Heart right ventricle (tissue), 16 donors: ENCODE results near the gene BEST4. TPM values are rescaled to one million over a fixed set of nuclear protein-coding genes. Genes with fewer than 3 reads are reported as not detected.

Source experiments
- ATAC-seq, 8 donors: fragments of 200-7000 bp; cut with Tn5 transposase; one replicate each; pipeline ENCODE4 v1.9.1; 2020; ENCODE audit warnings: mild to moderate bottlenecking in 8 of 8, moderate library complexity in 8 of 8, moderate number of reproducible peaks in 1 of 8
- DNase-seq, 2 donors: peaks; one replicate each; pipeline ENCODE4 v3.0.0-alpha.2; 2020
- H3K27ac ChIP-seq, 10 donors: fragments of 200-600 bp; sonication (generic) in 2 of 10; one replicate each; pipeline versions ENCODE4 v1.5.0 to v1.8.0; 2020 to 2022; ENCODE audit warnings: mild to moderate bottlenecking in 3 of 10
- H3K27me3 ChIP-seq, 7 donors: fragments of 200-600 bp; one replicate each; pipeline ENCODE4 v1.8.0; 2021 to 2022; ENCODE audit warnings: mild to moderate bottlenecking in 2 of 7
- H3K36me3 ChIP-seq, 9 donors: fragments of 200-600 bp; sonication (generic) in 1 of 9; one replicate each; pipeline versions ENCODE4 v1.5.0 to v1.8.0; 2020 to 2022; ENCODE audit warnings: mild to moderate bottlenecking in 2 of 9
- H3K4me1 ChIP-seq, 9 donors: fragments of 200-600 bp; sonication (generic) in 1 of 9; one replicate each; pipeline versions ENCODE4 v1.5.0 to v1.8.0; 2020 to 2022; ENCODE audit warnings: mild to moderate bottlenecking in 4 of 9
- H3K4me3 ChIP-seq, 10 donors: fragments of 200-600 bp; sonication (generic) in 2 of 10; one replicate each; pipeline versions ENCODE4 v1.5.0 to v1.8.0; 2020 to 2022; ENCODE audit warnings: mild to moderate bottlenecking in 7 of 10, moderate library complexity in 2 of 10
- H3K9me3 ChIP-seq, 11 donors: fragments of 200-600 bp in 10 of 11; sonication (generic) in 2 of 11; one replicate each; pipeline versions ENCODE4 v1.5.0 to v1.8.0; 2013 to 2022; ENCODE audit warnings: mild to moderate bottlenecking in 2 of 11, control low read depth in 1 of 11, moderate library complexity in 1 of 11
- CTCF ChIP-seq, 9 donors: fragments of 200-600 bp; sonication (generic) in 2 of 9; IDR thresholded peaks; one replicate each; pipeline versions ENCODE4 v1.5.0 to v1.8.0; 2021 to 2022; ENCODE audit warnings: antibody characterized with exemption in 9 of 9, mild to moderate bottlenecking in 5 of 9, moderate library complexity in 1 of 9
- WGBS, 2 donors: extraction: QIAGEN DNeasy Blood & Tissue Kit; methylation state at CpG; one replicate each; pipeline ENCODE4 v1.1.7; 2013; ENCODE audit warnings: inconsistent platforms in 1 of 2; 5-methylcytosine and 5-hydroxymethylcytosine counted together
- intact Hi-C, 10 donors: fragments of 100-400 bp; cut with DNase I; formaldehyde crosslinking; loops; one replicate each; pipeline versions ENCODE4 v1.11.1 to v1.14.2; 2022
- polyA plus RNA-seq, 2 donors: library from polyadenylated mRNA; stranded (reverse); fragments of 200-250 nt; gene quantifications; one replicate each; pipeline ENCODE4 v1.2.3, GENCODE V29; 2013
- total RNA-seq, 10 donors: library from RNA; stranded (reverse); fragmentation: NEBNext Ultra II Directional in 3 of 10; extraction: Animal tissue kit (Norgen Biotek cat#: 25700) in 3 of 10; gene quantifications; one replicate each; pipeline versions ENCODE4 v1.2.1 to v1.2.4, GENCODE V29; 2021 to 2023
- donor health status: Arrhythmogenic right ventricular cardiomyopathy.
- donor health status: ischemic (EF 13 %, LVEDD 7.1; RV severe dilation, severe dysfunction).
- donor health status: healthy with polysubstance abuse.
- donor health status: DM: no; HTN: yes; CAD: no.
- donor health status: DM: no; HTN: no; CAD: no.
- donor health status: ischemic (EF 25% LVEDD 6.9; RV normal size, moderate dysfunction).
- donor health status: ischemic (EF 25% LVEDD 5.7; RV mildly dilated, moderate dysfunction).
- donor health status: healthy.
- donor health status: DM: yes; HTN: yes; CAD: no.
- donor health status: Ischemic cardiomyopathy.
- donor health status: ischemic (EF 35%, LVEDD 5.7; RV mildly dilated, moderate dysfunction).
- donor health status: nonischemic (EF 11% LVEDD 7.7; RV severe dilation, severe dysfunction).
- donor health status: DM: yes; HTN: yes; CAD: no.
- donor health status: PGD.
- donor health status: ischemic (EF 29% LVEDD 5.4; RV normal size, mild dysfunction).
- donor health status: nonischemic (EF 23%, LVEDD 6.1; RV moderate dilation, normal function).

Gene BEST4
- total and polyA plus RNA-seq, 12 donors, result 0.07 to 0.44 (median 0.16) TPM; not detected in 5

- DNase-seq, result no peak
- intact Hi-C loops, result loop anchor here in 7 of 10 donors (5.0 to 10.0 kb wide), 7 partner anchors 40 to 473 kb away; partner anchors contain the start of genes BEST4 (in 3 of the 7), EIF2B3 (in 1 of the 7), HECTD3 (in 1 of the 7) and UROD (in 1 of the 7)
- no peak for ATAC-seq
- TF ChIP-seq CTCF (IDR thresholded peaks at IDR 0.05), result no peak
- H3K36me3 ChIP-seq, result no peaks in the 10 kb centered on the region
- no peak overlapping the region for H3K27ac ChIP-seq
- WGBS, 2 donors, result 75 to 77% methylated on average over 13 of the region's 13 CpGs
- peaks cover 0 to 30% (median 0%) of the 10 kb centered on the region in 9 donors for H3K4me1 ChIP-seq
- no peaks in the 10 kb centered on the region for H3K9me3 ChIP-seq
- no peak overlapping the region for H3K4me3 ChIP-seq
- H3K27me3 ChIP-seq, result no peaks in the 10 kb centered on the region
Measured at GRCh38 chr1:44832056-44832705, 44.2 kb upstream of the BEST4 start.

GRCh38 chr1:44831516-44831915 lies 43.5 kb upstream of the BEST4 start:
- Histone ChIP-seq H3K27ac (no peak overlapping the region), H3K4me1 (peaks cover 0 to 37% (median 6%) of the 10 kb centered on the region in 9 donors), H3K36me3 (no peaks in the 10 kb centered on the region), H3K4me3 (no peak overlapping the region), H3K27me3 (no peaks in the 10 kb centered on the region), H3K9me3 (no peaks in the 10 kb centered on the region)
- intact Hi-C loops, result loop anchor here in 7 of 10 donors (5.0 to 10.0 kb wide), 7 partner anchors 39 to 473 kb away; partner anchors contain the start of genes BEST4 (in 3 of the 7), EIF2B3 (in 1 of the 7), HECTD3 (in 1 of the 7) and UROD (in 1 of the 7)
- no peak for TF ChIP-seq CTCF (IDR thresholded peaks at IDR 0.05)
- no peak for DNase-seq
- ATAC-seq, result no peak
- 56 to 63% methylated on average over 9 of the region's 9 CpGs for WGBS, 2 donors

- H3K27me3 ChIP-seq, result no peaks in the 10 kb centered on the region
- H3K27ac ChIP-seq, result no peak overlapping the region
- intact Hi-C loops, result loop anchor here in 7 of 10 donors (5.0 to 10.0 kb wide), 7 partner anchors 39 to 474 kb away; partner anchors contain the start of genes BEST4 (in 3 of the 7), EIF2B3 (in 1 of the 7), HECTD3 (in 1 of the 7) and UROD (in 1 of the 7)
- 81 to 87% methylated on average over 10 of the region's 10 CpGs for WGBS, 2 donors
- no peak for TF ChIP-seq CTCF (IDR thresholded peaks at IDR 0.05)
- peaks cover 0 to 39% (median 10%) of the 10 kb centered on the region in 9 donors for H3K4me1 ChIP-seq
- H3K4me3 ChIP-seq, result no peak overlapping the region
- no peaks in the 10 kb centered on the region for H3K36me3 ChIP-seq
- H3K9me3 ChIP-seq, result no peaks in the 10 kb centered on the region
- ATAC-seq (no peak), DNase-seq (no peak)
Measured at GRCh38 chr1:44830900-44831304, 42.9 kb upstream of the BEST4 start.

GRCh38 chr1:44829506-44830384 lies 41.8 kb upstream of the BEST4 start:
- TF ChIP-seq CTCF (IDR thresholded peaks at IDR 0.05), result no peak
- H3K36me3 ChIP-seq, result no peaks in the 10 kb centered on the region
- H3K9me3 ChIP-seq, result no peaks in the 10 kb centered on the region
- no peak for DNase-seq
- H3K27ac ChIP-seq, result no peak overlapping the region
- intact Hi-C loops, result loop anchor here in 8 of 10 donors (5.0 to 10.0 kb wide), 7 partner anchors 37 to 475 kb away; partner anchors contain the start of genes BEST4 (in 4 of the 8), EIF2B3 (in 1 of the 8), HECTD3 (in 1 of the 8) and UROD (in 1 of the 8)
- peaks cover 0 to 39% (median 10%) of the 10 kb centered on the region in 9 donors for H3K4me1 ChIP-seq
- 79 to 82% methylated on average over 12 of the region's 12 CpGs for WGBS, 2 donors
- H3K27me3 ChIP-seq, result no peaks in the 10 kb centered on the region
- no peak overlapping the region for H3K4me3 ChIP-seq
- no peak for ATAC-seq
